Gastrocnemius medialis (tissue), 4 donors: Measurements from ENCODE around the gene EGFR. TPM values are rescaled to one million over a fixed set of nuclear protein-coding genes. Genes with fewer than 3 reads are reported as not detected.

Experiments used
- ATAC-seq, 2 donors: fragments of 150-250 bp; one replicate each; pipeline ENCODE4 v1.9.1; 2016
- DNase-seq, 2 donors: peaks; one replicate each; pipeline ENCODE4 v3.0.0-alpha.2; 2019
- H3K27ac ChIP-seq, 4 donors: fragments of 200-600 bp; sonication (generic); 1 replicate in 1 of 4; 2 replicates in 3 of 4; pipeline ENCODE4 v1.5.1; 2016 to 2018; ENCODE audit warnings: mild to moderate bottlenecking in 2 of 4, moderate library complexity in 1 of 4
- H3K27me3 ChIP-seq, 3 donors: fragments of 200-600 bp; sonication (generic) in 2 of 3; 1 replicate in 1 of 3; 2 replicates in 2 of 3; pipeline versions ENCODE4 v1.5.1 to v1.6.0; 2016 to 2019; ENCODE audit warnings: mild to moderate bottlenecking in 1 of 3, moderate library complexity in 1 of 3
- H3K36me3 ChIP-seq, 2 donors: fragments of 200-600 bp; sonication (generic) in 1 of 2; one replicate each; pipeline ENCODE4 v1.5.1; 2017 to 2018
- H3K4me1 ChIP-seq, 2 donors: fragments of 200-600 bp; sonication (generic) in 1 of 2; one replicate each; pipeline ENCODE4 v1.5.1; 2016 to 2017; ENCODE audit warnings: mild to moderate bottlenecking in 2 of 2
- H3K4me3 ChIP-seq, 4 donors: fragments of 200-600 bp; sonication (generic) in 3 of 4; 1 replicate in 1 of 4; 2 replicates in 3 of 4; pipeline ENCODE4 v1.5.1; 2016 to 2019; ENCODE audit warnings: mild to moderate bottlenecking in 2 of 4
- H3K9me3 ChIP-seq, 3 donors: fragments of 200-600 bp; sonication (generic) in 2 of 3; 1 replicate in 1 of 3; 2 replicates in 2 of 3; pipeline ENCODE4 v1.5.1; 2016 to 2019
- CTCF ChIP-seq, 5 experiments: fragments of 450-650 bp in 3 of 5; fragments of 200-600 bp in 2 of 5; sonication (generic) in 2 of 5; IDR thresholded peaks in 4 of 5; conservative IDR thresholded peaks in 1 of 5; 1 replicate in 4 of 5; 2 replicates in 1 of 5; pipeline ENCODE4 v1.5.1; 2016 to 2019; ENCODE audit warnings: antibody characterized with exemption in 5 of 5, mild to moderate bottlenecking in 3 of 5, moderate library complexity in 3 of 5
- POLR2A ChIP-seq, 2 donors: fragments of 450-650 bp; IDR thresholded peaks; one replicate each; pipeline ENCODE4 v1.6.1; 2017; ENCODE audit warnings: antibody characterized with exemption in 2 of 2, mild to moderate bottlenecking in 2 of 2, moderate library complexity in 2 of 2
- in situ Hi-C, 4 donors: fragments of 200-750 bp; cut with MboI; loops; one replicate each; pipeline versions ENCODE4 v1.15.0 to v1.8.0; 2017; ENCODE audit warnings: low sequenced_read_pairs in 4 of 4
- intact Hi-C: fragments of 100-400 bp; cut with DNase I; formaldehyde crosslinking; loops from one replicate; pipeline ENCODE4 v1.15.1; 2023; ENCODE audit warnings: low total_unique reads
- total RNA-seq, 4 donors: library from RNA; depleted of rRNA; stranded (reverse); fragments of >200 nt; gene quantifications; one replicate each; pipeline versions ENCODE4 v1.1.0 to v1.2.3, GENCODE V29; 2016

Gene EGFR
- total RNA-seq, 4 donors from 2014 or later, result 28.0 to 34.8 (median 29.4) TPM

GRCh38 chr7:55214707-55215106, 195.9 kb downstream of the EGFR start:
- Histone ChIP-seq H3K36me3 (no peaks in the 10 kb centered on the region), H3K9me3 (no peaks in the 10 kb centered on the region), H3K4me1 (no peaks in the 10 kb centered on the region), H3K27ac (no peak overlapping the region), H3K4me3 (no peak overlapping the region), H3K27me3 (no peaks in the 10 kb centered on the region)
- no peak for DNase-seq
- TF ChIP-seq POLR2A (IDR thresholded peaks at IDR 0.05) (no peak), CTCF (IDR thresholded peaks at IDR 0.05 in 4 of 5, conservative IDR thresholded peaks at IDR 0.05 in 1 of 5) (no peak)
- peak in 1 of 2 donors; percentile 24 for ATAC-seq
- in situ Hi-C loops, result no loop called here
- intact Hi-C loops, result no loop called here

GRCh38 chr7:55223023-55223422, 204.2 kb downstream of the EGFR start:
- Histone ChIP-seq H3K36me3 (no peaks in the 10 kb centered on the region), H3K27ac (no peak overlapping the region), H3K4me1 (no peaks in the 10 kb centered on the region), H3K4me3 (no peak overlapping the region), H3K9me3 (no peaks in the 10 kb centered on the region), H3K27me3 (no peaks in the 10 kb centered on the region)
- intact Hi-C loops, result no loop called here
- no peak for TF ChIP-seq CTCF (IDR thresholded peaks at IDR 0.05 in 4 of 5, conservative IDR thresholded peaks at IDR 0.05 in 1 of 5)
- no peak for TF ChIP-seq POLR2A (IDR thresholded peaks at IDR 0.05)
- no peak for DNase-seq
- in situ Hi-C loops, result no loop called here
- ATAC-seq, result no peak

GRCh38 chr7:55224111-55224510, 205.3 kb downstream of the EGFR start:
- TF ChIP-seq CTCF (IDR thresholded peaks at IDR 0.05 in 4 of 5, conservative IDR thresholded peaks at IDR 0.05 in 1 of 5) (no peak), POLR2A (IDR thresholded peaks at IDR 0.05) (no peak)
- no peak for DNase-seq
- intact Hi-C loops, result no loop called here
- Histone ChIP-seq H3K4me3 (no peak overlapping the region), H3K36me3 (no peaks in the 10 kb centered on the region), H3K27me3 (no peaks in the 10 kb centered on the region), H3K9me3 (no peaks in the 10 kb centered on the region), H3K4me1 (no peaks in the 10 kb centered on the region), H3K27ac (no peak overlapping the region)
- in situ Hi-C loops, result no loop called here
- ATAC-seq, result no peak

GRCh38 chr7:55224810-55225209, 206.0 kb downstream of the EGFR start:
- no peaks in the 10 kb centered on the region for H3K4me1 ChIP-seq
- no peaks in the 10 kb centered on the region for H3K9me3 ChIP-seq
- intact Hi-C loops (no loop called here), in situ Hi-C loops (no loop called here)
- H3K36me3 ChIP-seq, result no peaks in the 10 kb centered on the region
- ATAC-seq (no peak), DNase-seq (no peak)
- H3K27me3 ChIP-seq, result no peaks in the 10 kb centered on the region
- H3K27ac ChIP-seq, result no peak overlapping the region
- no peak for TF ChIP-seq POLR2A (IDR thresholded peaks at IDR 0.05)
- no peak for TF ChIP-seq CTCF (IDR thresholded peaks at IDR 0.05 in 4 of 5, conservative IDR thresholded peaks at IDR 0.05 in 1 of 5)
- no peak overlapping the region for H3K4me3 ChIP-seq

- H3K4me3 ChIP-seq, result no peak overlapping the region
- intact Hi-C loops (no loop called here), in situ Hi-C loops (no loop called here)
- no peaks in the 10 kb centered on the region for H3K4me1 ChIP-seq
- no peak for DNase-seq
- H3K36me3 ChIP-seq, result no peaks in the 10 kb centered on the region
- TF ChIP-seq CTCF (IDR thresholded peaks at IDR 0.05 in 4 of 5, conservative IDR thresholded peaks at IDR 0.05 in 1 of 5) (no peak), POLR2A (IDR thresholded peaks at IDR 0.05) (no peak)
- ATAC-seq, result no peak
- H3K27me3 ChIP-seq, result no peaks in the 10 kb centered on the region
- no peak overlapping the region for H3K27ac ChIP-seq
- H3K9me3 ChIP-seq, result no peaks in the 10 kb centered on the region
Measured at GRCh38 chr7:55230014-55230413, 211.2 kb downstream of the EGFR start.
